ENCODE results near the gene ATG9B.
"Not testable (repeated sequence)": the region's sequence is repeated elsewhere in the genome, so short reads cannot be mapped to it uniquely, and the experiment has no call there.

Gene ATG9B

GRCh38 chr7:151048911-151049463 is 24.7 kb upstream of the ATG9B start:
- H3K27ac Mint-ChIP-seq = no peak overlapping the region
- H3K4me1 Mint-ChIP-seq = no peaks in the 10 kb centered on the region
- H3K27me3 Mint-ChIP-seq = peaks cover 5% of the 10 kb centered on the region
- no peak for ATAC-seq (ENCODE audit: low read depth)
- no peak for DNase-seq (ENCODE audit: low spot score in 2 of 2)
- peaks cover 12% of the 10 kb centered on the region for H3K36me3 Mint-ChIP-seq
- no peak overlapping the region for H3K4me3 Mint-ChIP-seq
- no peaks in the 10 kb centered on the region for H3K9me3 Mint-ChIP-seq

- DNase-seq (ENCODE audit: low spot score in 2 of 2) = no peak
- Mint-ChIP-seq H3K4me3 (no peak within 1 kb of the TSS), H3K27ac (peak within 1 kb of the TSS; percentile 43), H3K4me1 (no peaks in the 10 kb centered on the region), H3K9me3 (no peaks in the 10 kb centered on the region), H3K36me3 (peaks cover 10% of the 10 kb centered on the region), H3K27me3 (peaks cover 5% of the 10 kb centered on the region)
- no peak for ATAC-seq (ENCODE audit: low read depth)
These were observed 23.9 kb upstream of the ATG9B start, which contains the start of gene ASIC3 for GRCh38 chr7:151047976-151048815. ASIC3 (plus strand) TSS chr7:151048531; CDS start chr7:151048886, 355 bp downstream.

DNA sequence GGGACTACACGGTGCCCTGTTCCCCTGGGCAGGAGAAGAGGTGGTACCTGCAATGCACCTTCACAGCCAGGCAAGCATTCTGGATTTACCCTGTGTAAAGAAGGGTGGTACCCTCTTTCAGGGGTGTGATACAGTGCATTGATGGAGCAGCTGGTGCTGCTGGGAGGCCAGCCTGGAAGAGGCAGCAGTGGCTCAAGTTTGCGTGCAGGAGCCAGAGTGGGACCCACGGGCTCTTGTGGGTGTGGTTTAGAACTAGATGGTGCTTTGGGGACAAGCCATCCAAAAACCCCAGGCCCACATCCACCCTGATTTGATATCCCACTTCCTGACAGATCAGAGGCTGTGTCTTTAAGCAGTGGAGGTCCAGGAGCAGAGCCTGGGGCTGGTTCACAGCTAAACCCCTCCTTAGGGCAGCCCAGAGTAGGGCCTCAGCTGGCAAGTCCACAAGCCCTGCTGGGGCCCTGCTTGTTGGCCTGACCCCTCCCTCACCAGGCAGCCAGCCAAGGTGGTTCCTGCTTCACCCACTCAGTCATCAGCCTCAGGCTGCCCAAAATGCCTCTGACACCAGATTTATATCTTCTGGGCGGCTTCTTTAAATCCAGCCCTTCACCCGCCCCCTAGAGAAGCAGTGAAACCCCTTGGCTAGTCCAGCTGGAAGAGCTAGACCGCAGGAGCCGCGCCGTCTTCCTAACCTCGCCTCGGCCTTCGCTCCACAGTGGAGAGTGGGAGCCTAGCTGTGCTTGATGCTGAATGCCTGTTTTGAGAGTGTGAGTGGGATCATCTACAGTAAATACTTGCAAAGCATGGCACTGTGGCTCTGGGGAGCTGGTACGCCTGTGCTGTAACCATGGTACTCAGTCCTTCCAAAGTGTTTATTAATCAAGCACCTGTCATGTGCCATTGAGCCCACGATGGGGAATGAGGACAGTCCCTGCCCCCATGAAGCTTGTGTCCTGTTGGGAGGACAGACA is 22.6 kb upstream of the ATG9B start:
- Mint-ChIP-seq H3K4me3 (no peak overlapping the region), H3K4me1 (no peaks in the 10 kb centered on the region), H3K36me3 (peaks cover 5% of the 10 kb centered on the region), H3K27ac (peak overlapping the region; percentile 43), H3K9me3 (no peaks in the 10 kb centered on the region), H3K27me3 (peaks cover 1% of the 10 kb centered on the region)
- DNase-seq (ENCODE audit: low spot score in 2 of 2) (no peak), ATAC-seq (ENCODE audit: low read depth) (no peak)

GRCh38 chr7:151045967-151046366 is 21.7 kb upstream of the ATG9B start:
- H3K4me3 Mint-ChIP-seq = no peak overlapping the region
- H3K36me3 Mint-ChIP-seq = peaks cover 8% of the 10 kb centered on the region
- H3K9me3 Mint-ChIP-seq = no peaks in the 10 kb centered on the region
- ATAC-seq (ENCODE audit: low read depth) = no peak
- no peak overlapping the region for H3K27ac Mint-ChIP-seq
- no peak for DNase-seq (ENCODE audit: low spot score in 2 of 2)
- H3K27me3 Mint-ChIP-seq = no peaks in the 10 kb centered on the region
- no peaks in the 10 kb centered on the region for H3K4me1 Mint-ChIP-seq

DNA sequence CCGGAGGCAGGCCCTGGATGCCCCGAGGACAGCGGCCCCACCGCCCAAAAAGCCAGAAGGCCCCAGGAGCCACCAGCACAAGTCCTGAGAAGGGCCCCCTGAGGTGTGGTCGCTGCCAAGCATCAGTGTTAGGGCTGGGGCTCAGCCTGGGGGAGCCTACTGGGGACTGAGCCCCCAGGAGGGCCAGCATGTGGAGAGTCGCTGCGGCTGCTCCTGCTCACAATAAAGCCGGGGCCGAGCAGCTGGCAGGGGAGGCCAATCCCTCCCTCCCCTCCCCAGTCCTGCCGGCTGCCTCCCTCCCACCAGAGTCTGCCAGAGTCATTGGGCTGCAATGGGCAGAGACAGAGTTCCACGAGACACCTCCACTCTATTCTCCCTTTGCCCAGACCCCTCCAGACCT is 21.0 kb upstream of the ATG9B start:
- no peaks in the 10 kb centered on the region for H3K9me3 Mint-ChIP-seq
- no peaks in the 10 kb centered on the region for H3K4me1 Mint-ChIP-seq
- no peak overlapping the region for H3K4me3 Mint-ChIP-seq
- ATAC-seq (ENCODE audit: low read depth) (no peak), DNase-seq (ENCODE audit: low spot score in 2 of 2) (no peak)
- H3K27me3 Mint-ChIP-seq = no peaks in the 10 kb centered on the region
- peaks cover 8% of the 10 kb centered on the region for H3K36me3 Mint-ChIP-seq
- no peak overlapping the region for H3K27ac Mint-ChIP-seq

DNA sequence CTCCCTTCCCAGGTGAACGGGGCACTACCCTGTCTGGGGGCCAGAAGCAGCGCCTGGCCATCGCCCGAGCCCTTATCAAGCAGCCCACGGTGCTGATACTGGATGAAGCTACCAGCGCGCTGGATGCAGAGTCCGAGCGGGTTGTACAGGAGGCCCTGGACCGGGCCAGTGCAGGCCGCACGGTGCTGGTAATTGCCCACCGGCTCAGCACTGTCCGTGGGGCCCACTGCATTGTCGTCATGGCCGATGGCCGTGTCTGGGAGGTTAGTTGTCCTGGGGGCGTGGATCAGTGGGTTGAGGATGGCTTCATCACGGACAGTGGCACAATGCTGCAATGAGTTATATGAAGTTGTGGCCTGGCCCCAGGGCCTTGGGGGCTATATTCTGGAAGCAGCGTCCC is 19.7 kb upstream of the ATG9B start:
- Mint-ChIP-seq H3K27me3 (no peaks in the 10 kb centered on the region), H3K27ac (no peak overlapping the region), H3K4me3 (no peak overlapping the region), H3K4me1 (no peaks in the 10 kb centered on the region), H3K36me3 (peaks cover 8% of the 10 kb centered on the region), H3K9me3 (no peaks in the 10 kb centered on the region)
- no peak for DNase-seq (ENCODE audit: low spot score in 2 of 2)
- no peak for ATAC-seq (ENCODE audit: low read depth)

GRCh38 chr7:151043449-151043848 is 19.2 kb upstream of the ATG9B start:
- not testable (repeated sequence) for H3K4me1 Mint-ChIP-seq; H3K4me3 Mint-ChIP-seq; H3K27ac Mint-ChIP-seq; H3K9me3 Mint-ChIP-seq; H3K27me3 Mint-ChIP-seq; H3K36me3 Mint-ChIP-seq; ATAC-seq (ENCODE audit: low read depth); DNase-seq (ENCODE audit: low spot score in 2 of 2)

GRCh38 chr7:151040616-151041375 is 16.5 kb upstream of the ATG9B start:
- Mint-ChIP-seq H3K4me3 (no peak overlapping the region), H3K9me3 (no peaks in the 10 kb centered on the region), H3K36me3 (peaks cover 14% of the 10 kb centered on the region), H3K4me1 (no peaks in the 10 kb centered on the region), H3K27me3 (no peaks in the 10 kb centered on the region), H3K27ac (no peak overlapping the region)
- ATAC-seq (ENCODE audit: low read depth) (no peak), DNase-seq (ENCODE audit: low spot score in 2 of 2) (no peak)

GRCh38 chr7:151039850-151040548 is 15.7 kb upstream of the ATG9B start:
- Mint-ChIP-seq H3K4me3 (no peak overlapping the region), H3K36me3 (peaks cover 16% of the 10 kb centered on the region), H3K9me3 (no peaks in the 10 kb centered on the region), H3K27ac (no peak overlapping the region), H3K4me1 (no peaks in the 10 kb centered on the region), H3K27me3 (no peaks in the 10 kb centered on the region)
- ATAC-seq (ENCODE audit: low read depth) (no peak), DNase-seq (ENCODE audit: low spot score in 2 of 2) (no peak)

GRCh38 chr7:151038951-151039849 is 14.9 kb upstream of the ATG9B start:
- Mint-ChIP-seq H3K36me3 (peaks cover 13% of the 10 kb centered on the region), H3K9me3 (no peaks in the 10 kb centered on the region), H3K4me3 (no peak overlapping the region), H3K4me1 (no peaks in the 10 kb centered on the region), H3K27ac (no peak overlapping the region), H3K27me3 (no peaks in the 10 kb centered on the region)
- no peak for ATAC-seq (ENCODE audit: low read depth)
- DNase-seq (ENCODE audit: low spot score in 2 of 2) = no peak

- H3K36me3 Mint-ChIP-seq = peaks cover 13% of the 10 kb centered on the region
These were observed 11.6 kb upstream of the ATG9B start for GRCh38 chr7:151035902-151036301.

DNA sequence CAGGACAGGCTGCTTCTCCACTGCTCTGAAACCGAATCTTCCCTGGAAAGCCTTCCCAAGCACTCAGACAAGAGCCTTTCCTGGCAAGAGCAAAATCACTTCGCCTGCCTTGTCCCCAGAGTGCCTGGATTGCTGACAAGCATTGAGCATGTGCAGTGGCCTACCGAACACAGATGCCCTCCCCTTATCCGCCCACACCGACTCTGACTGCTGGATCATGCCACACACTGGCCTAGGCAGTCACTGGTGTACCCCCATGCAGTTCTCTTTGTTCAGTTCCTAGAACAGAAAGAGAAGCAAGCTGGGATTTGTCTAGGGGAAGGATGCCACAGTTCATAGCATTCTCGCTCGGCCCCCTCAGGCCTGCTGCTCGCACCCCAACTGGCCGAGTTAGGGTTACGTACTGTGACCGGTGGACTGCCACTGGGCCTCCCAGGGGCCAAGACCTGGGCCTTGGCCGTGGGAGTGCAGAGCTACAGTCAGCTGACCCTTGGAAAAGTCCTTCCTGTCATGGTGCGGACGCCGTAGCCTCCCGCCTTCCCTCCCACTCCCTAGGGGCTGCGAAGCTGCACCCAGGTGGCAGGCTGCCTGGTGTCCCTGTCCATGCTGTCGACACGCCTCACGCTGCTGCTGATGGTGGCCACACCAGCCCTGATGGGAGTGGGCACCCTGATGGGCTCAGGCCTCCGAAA is 10.9 kb upstream of the ATG9B start:
- H3K27me3 Mint-ChIP-seq = no peaks in the 10 kb centered on the region
- H3K4me3 Mint-ChIP-seq = no peak overlapping the region
- peaks cover 13% of the 10 kb centered on the region for H3K36me3 Mint-ChIP-seq

More at GRCh38 chr7:151035902-151036301, 11.6 kb upstream of the ATG9B start:
- H3K27me3 Mint-ChIP-seq = no peaks in the 10 kb centered on the region
- ATAC-seq (ENCODE audit: low read depth) (no peak), DNase-seq (ENCODE audit: low spot score in 2 of 2) (no peak)
- no peak overlapping the region for H3K4me3 Mint-ChIP-seq
- no peak overlapping the region for H3K27ac Mint-ChIP-seq
- H3K9me3 Mint-ChIP-seq = no peaks in the 10 kb centered on the region
- no peaks in the 10 kb centered on the region for H3K4me1 Mint-ChIP-seq

More for the DNA sequence above, 10.9 kb upstream of the ATG9B start:
- Mint-ChIP-seq H3K9me3 (no peaks in the 10 kb centered on the region), H3K4me1 (no peaks in the 10 kb centered on the region), H3K27ac (no peak overlapping the region)
- DNase-seq (ENCODE audit: low spot score in 2 of 2) (no peak), ATAC-seq (ENCODE audit: low read depth) (no peak)
